GM18867 (cell line): Measurements from ENCODE around the gene MCCC1.
A peak's percentile ranks its signal among the peaks of the same experiment; 100 is the strongest.

Source experiments
- ATAC-seq: cut with Tn5 transposase; IDR thresholded peaks from one replicate; pipeline ENCODE4 v1.9.1; 2021; ENCODE audit warnings: mild to moderate bottlenecking, moderate library complexity; ENCODE audit not compliant: unreplicated experiment

MCCC1 gene

DNA sequence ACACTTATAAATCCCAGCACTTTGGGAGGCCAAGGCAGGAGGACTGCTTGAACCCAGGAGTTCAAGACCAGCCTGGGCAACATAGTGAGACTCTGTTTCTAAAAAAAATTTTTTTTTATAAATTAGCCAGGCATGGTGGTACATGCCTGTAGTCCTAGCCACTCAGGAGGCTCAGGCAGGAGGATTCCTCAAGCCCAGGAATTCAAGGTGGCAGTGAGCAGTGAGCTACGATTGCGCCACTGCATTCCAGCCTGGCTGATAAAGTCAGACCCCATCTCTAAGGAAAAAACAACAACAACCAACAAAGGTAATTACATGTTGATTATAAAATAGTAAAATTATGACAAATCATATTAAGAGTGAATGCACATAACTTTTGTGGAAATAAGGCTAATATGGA is 40.9 kb downstream of the MCCC1 start:
- ATAC-seq, result no peak

GRCh38 chr3:183050706-183051105 is 48.6 kb downstream of the MCCC1 start:
- no peak for ATAC-seq

GRCh38 chr3:183046883-183047282 is 52.4 kb downstream of the MCCC1 start:
- no peak for ATAC-seq

DNA sequence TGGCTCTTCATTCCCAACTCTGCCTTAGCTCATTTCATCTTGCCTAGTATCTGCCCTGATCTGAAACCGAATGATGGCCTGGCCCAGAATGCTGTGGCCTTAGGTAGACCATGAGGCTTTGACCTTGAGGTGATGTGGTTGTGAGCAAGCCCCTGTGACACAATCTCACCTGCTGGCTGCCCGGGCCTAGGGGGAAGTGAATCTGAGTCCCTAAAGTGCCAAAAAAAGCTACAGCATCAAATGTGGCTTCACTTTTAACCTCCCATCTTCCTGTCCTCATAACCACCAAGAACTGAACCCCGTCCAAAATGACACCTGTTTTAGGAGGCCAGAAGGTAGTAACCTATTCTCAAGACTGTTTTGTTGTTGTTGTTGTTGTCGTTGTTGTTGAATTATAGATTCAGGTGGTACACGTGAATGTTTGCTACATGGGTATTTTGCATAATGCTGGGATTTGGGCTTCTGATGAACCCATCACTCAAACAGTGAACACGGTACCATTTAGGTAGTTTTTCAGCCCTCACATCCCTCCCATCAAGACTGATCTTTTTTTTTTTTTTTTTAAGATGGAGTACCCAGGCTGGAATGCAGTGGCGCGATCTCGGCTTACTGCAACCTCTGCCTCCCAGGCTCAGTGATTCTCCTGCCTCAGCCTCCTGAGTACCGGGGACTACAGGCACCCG is 54.6 kb downstream of the MCCC1 start:
- peak; percentile 98 for ATAC-seq

DNA sequence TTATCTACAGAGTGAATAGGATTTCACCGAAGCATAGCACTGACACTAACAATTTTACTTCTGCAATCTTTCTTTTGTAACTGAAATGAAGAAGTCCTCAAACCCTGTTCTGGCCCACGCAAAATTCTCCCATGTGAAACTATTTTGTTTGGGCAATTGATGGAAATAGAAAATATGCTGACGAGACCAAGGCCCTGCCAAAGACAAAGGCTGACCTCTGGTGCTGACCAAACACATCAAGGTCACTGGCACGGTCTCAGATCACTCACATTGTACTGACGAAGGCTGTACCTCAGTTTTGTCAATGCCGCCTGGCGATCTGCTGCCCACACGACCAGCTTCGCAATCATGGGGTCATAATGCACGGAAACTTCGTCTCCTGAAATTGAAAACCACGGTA is 60.5 kb downstream of the MCCC1 start:
- ATAC-seq, result no peak

GRCh38 chr3:183038221-183038620 is 61.1 kb downstream of the MCCC1 start:
- ATAC-seq, result no peak

GRCh38 chr3:183033746-183034145 is 65.5 kb downstream of the MCCC1 start:
- ATAC-seq, result no peak

DNA sequence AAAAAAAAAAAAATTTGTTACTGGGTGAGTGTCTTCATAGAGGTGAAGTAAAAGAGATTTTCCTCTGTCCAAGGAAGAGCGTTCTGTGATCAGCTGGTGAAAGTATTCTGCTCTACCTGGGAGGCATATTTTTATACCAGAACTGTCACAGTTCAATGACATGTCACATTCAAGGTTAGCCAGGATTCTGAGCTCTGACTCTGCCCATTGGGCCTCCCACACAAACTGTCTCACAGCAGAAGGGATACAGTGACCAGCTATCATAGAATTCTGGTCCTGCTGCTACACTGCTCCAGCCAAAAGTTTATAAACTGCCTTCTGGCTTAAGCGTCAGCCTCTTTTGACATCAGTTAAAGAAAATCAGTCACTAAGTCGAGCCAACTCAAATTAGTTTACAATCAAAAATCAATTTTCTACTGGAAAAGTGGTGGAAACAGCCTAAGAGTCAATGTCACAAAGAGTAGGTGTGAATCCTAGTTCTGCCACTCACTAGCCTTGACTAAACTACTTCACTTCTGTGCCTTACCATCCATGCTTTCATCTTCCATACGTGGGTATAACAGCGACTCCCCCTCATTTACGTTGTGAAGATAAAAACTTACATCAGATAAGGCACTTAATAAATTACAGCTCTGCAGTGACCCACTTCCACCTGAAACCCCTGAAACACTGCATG is 66.3 kb downstream of the MCCC1 start:
- ATAC-seq, result no peak

DNA sequence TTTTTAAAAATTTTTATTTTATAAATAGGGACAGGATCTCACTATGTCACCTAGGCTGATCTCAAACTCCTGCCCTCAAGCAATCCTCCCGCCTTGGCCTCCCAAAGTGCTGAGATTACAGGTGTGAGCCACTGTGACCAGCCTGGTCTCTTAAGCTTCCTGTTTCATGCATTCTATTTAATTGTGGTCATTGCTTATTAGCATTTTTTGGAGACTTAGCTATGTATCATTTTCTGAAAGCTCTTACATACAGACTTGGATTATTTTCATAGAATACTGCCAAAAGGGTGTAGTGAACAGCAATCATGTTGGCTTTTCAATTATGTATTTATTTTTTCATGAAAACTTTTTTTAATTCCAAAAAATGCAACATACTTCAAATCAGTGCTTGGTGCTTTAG is 67.5 kb downstream of the MCCC1 start:
- no peak for ATAC-seq

- no peak for ATAC-seq
Measured at GRCh38 chr3:183028416-183028815, 70.9 kb downstream of the MCCC1 start.

DNA sequence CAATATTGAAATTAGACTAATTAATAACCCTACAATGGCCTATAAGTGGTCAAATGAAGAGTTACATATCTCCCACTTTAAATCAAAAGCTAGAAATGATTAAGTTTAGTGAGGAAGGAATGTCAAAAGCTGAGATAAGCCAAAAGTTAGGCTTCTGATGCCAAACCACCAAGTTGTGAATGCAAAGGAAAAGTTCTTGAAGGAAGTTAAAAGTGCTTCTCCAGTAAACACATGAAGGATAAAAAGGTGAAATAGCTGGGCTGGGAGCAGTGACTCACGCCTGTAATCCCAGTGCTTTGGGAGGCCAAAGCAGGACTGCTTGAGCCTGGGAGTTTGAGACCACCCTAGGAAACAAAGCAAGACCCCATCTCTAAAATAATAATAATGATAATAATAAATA is 72.0 kb downstream of the MCCC1 start:
- no peak for ATAC-seq

GRCh38 chr3:183022936-183023516 is 76.3 kb downstream of the MCCC1 start:
- ATAC-seq, result no peak

GRCh38 chr3:183018421-183019192 is 80.7 kb downstream of the MCCC1 start:
- ATAC-seq, result no peak

GRCh38 chr3:183015185-183015584 is 84.1 kb downstream of the MCCC1 start:
- no peak for ATAC-seq

GRCh38 chr3:183013856-183014255 is 85.4 kb downstream of the MCCC1 start:
- ATAC-seq, result no peak

DNA sequence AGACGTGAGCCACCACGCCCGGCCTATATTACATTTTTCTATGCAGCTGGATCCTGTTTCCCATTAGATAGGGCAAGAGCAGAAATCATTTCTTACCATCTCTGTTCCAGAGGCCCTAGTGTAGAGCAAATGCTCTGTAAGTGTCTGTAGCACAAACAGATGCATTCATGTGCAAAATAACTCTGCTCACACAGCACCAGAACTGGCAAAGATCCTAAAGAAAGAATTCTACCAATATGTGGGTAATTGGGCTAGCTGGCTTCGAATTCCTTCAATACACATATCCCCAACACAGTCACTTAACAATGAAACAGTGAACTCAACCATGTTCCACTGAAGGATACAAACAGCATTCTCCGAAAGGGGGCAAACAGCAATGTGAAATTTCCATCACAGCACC is 86.2 kb downstream of the MCCC1 start:
- ATAC-seq, result no peak

DNA sequence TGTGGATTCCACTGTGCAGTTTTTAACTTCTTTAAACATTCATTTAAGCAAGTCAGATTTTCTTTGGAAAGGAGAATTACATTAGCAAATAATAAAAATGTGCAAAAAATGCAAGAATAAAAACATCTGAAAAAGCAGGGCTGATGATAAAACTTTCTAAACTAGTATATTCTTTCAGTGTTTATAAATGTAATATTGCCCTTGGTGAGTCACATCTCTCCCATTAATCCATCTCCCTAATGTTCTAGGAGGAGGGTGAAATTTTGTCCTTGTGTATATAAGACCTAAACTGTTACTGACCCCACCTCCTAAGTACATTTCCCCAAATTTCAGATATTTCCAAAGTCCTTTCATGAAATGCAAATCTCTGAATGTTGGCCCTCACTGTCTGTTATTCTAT is 90.5 kb downstream of the MCCC1 start:
- ATAC-seq, result no peak

- ATAC-seq, result no peak
Measured at GRCh38 chr3:183008303-183008702, 91.0 kb downstream of the MCCC1 start.

DNA sequence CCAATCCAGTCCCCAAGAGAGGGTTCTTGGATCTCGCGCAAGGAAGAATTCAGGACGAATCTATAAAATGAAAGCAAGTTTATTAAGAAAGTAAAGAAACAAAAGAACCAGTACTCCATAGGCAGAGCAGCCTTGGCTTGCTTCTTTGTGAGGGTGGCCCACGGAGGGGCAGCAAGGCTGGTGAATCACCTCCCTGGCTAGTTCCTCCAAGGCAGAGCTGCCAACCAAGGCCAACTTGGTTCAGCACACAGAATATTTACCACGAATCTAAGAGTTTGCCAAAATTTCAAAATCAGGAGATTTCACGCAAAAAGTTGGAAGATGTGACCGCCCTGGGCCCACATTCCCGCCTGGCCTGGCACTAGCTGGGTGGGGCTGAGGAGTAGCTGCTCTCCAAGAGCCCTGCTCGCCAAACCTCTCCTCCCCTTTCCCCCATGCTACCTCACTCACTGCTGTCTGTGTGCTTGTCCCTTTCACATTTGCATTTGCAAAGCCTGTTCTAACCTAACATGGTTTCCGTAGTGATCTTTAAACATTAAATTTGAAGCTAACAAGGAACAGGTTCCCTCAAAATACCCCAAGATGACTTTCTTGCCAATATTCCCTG is 92.8 kb downstream of the MCCC1 start:
- no peak for ATAC-seq

- ATAC-seq, result no peak
Measured at GRCh38 chr3:182999767-183000166, 99.5 kb downstream of the MCCC1 start.

DNA sequence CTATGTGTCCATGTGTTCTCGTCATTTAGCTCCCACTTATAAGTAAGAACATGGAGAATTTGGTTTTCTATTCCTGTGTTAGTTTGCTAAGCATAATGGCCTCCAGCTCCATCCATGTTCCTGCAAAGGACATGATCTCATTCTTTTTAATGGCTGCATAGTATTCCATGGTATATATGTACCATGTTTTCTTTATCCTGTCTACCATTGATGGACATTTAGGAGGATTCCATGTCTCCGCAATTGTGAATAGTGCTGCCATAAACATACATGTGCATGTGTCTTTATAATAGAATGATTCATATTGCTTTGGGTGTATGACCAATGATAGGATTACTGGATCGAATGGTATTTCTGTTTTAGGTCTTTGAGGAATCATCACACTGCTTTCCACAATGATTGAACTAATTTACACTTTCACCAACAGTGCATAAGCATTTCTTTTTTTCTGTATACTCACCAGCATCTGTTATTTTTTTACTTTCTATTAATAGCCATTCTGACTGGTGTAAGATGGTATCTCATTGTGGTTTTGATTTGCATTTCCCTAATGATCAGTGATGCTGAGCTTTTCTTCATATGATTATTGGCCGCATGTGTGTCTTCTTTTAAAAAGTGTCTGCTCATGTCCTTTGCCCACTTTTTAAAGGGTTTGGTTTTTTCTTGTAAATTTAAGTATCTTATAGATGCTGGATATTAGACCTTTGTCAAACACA is 105.7 kb downstream of the MCCC1 start:
- ATAC-seq, result peak; percentile 62
